ENCODE data around the gene CARD18. TPM values are rescaled to one million over a fixed set of nuclear protein-coding genes. Genes with fewer than 3 reads are reported as not detected.

Gene CARD18
- total RNA-seq, 2 donors from 2014 or later: not detected

- no peak overlapping the region for H3K4me3 Mint-ChIP-seq
- H3K27me3 Mint-ChIP-seq: no peaks in the 10 kb centered on the region
- no peaks in the 10 kb centered on the region for H3K4me1 Mint-ChIP-seq
- ATAC-seq (replicated peaks): no peak
- H3K27ac Mint-ChIP-seq: no peak overlapping the region
- H3K36me3 Mint-ChIP-seq (ENCODE audit: low read depth): no peaks in the 10 kb centered on the region
- no peaks in the 10 kb centered on the region for H3K9me3 Mint-ChIP-seq
Observed at GRCh38 chr11:105153392-105153791, 13.8 kb upstream of the CARD18 start.

DNA sequence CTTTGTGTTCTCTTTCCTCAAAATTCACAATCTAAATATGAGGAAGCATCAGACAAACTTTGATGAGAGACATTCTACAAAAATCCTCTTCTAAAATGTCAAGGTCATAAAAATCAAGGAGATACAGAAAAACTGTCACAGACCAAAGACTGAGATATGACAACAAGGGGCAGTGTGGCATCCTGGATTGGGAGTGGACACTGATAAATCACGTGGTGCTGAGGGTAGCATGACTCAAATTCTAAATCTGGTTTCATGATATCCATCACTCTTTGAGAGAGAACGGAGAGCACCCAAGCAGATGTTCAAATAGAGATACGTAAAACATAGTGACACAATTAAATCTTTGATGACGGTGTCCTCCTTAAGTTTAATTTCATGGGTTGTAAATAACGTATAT is 13.0 kb upstream of the CARD18 start:
- Mint-ChIP-seq H3K27me3 (no peaks in the 10 kb centered on the region), H3K36me3 (ENCODE audit: low read depth) (no peaks in the 10 kb centered on the region), H3K27ac (no peak overlapping the region), H3K4me3 (no peak overlapping the region), H3K9me3 (no peaks in the 10 kb centered on the region), H3K4me1 (no peaks in the 10 kb centered on the region)
- no peak for ATAC-seq (replicated peaks)

GRCh38 chr11:105152021-105152512 is 12.5 kb upstream of the CARD18 start:
- ATAC-seq (replicated peaks): no peak
- no peaks in the 10 kb centered on the region for H3K27me3 Mint-ChIP-seq
- H3K4me3 Mint-ChIP-seq: no peak overlapping the region
- H3K27ac Mint-ChIP-seq: no peak overlapping the region
- no peaks in the 10 kb centered on the region for H3K4me1 Mint-ChIP-seq
- no peaks in the 10 kb centered on the region for H3K9me3 Mint-ChIP-seq
- H3K36me3 Mint-ChIP-seq (ENCODE audit: low read depth): no peaks in the 10 kb centered on the region

GRCh38 chr11:105149477-105149876 is 9.9 kb upstream of the CARD18 start:
- Mint-ChIP-seq H3K27ac (no peak overlapping the region), H3K4me3 (no peak overlapping the region), H3K4me1 (no peaks in the 10 kb centered on the region), H3K9me3 (no peaks in the 10 kb centered on the region), H3K27me3 (no peaks in the 10 kb centered on the region), H3K36me3 (ENCODE audit: low read depth) (no peaks in the 10 kb centered on the region)
- no peak for ATAC-seq (replicated peaks)

DNA sequence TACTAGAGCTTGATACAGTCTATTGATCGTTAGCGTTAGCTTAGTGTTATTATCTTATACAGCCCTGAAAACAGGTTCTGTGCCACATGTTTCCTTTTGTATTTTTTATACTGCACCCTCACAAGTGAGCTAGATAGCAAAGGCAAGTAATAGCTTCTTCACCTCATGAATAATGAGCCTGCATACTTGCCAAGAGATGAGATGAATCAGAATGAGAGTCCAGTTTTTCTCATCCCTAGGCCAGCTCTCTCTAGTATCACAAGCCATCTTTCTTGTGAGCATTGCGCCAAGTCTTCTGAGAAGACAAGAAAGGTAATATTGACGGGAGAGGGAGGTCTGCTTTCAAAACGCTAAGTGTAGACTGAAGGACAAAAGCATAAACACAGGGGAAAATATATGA is 8.7 kb upstream of the CARD18 start:
- H3K9me3 Mint-ChIP-seq: no peaks in the 10 kb centered on the region
- H3K27me3 Mint-ChIP-seq: no peaks in the 10 kb centered on the region
- no peaks in the 10 kb centered on the region for H3K36me3 Mint-ChIP-seq (ENCODE audit: low read depth)

DNA sequence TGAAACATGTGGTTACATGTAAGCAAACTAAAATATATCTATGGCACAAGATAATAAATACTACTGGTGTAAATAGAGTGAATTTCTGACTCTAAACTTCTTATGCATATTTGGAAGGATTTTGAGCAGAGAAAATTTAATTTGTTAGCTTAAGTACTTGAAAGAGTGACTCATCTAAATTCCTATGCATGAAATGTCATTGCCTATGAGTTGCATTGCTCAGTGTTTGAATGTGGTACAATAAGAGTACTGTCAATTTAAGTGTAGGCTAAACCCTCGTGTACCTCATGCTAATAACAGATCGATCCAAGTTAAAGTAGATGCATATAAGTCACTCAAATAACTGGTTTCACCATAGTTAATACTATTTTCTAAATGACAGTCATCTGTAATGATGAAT is 5.3 kb upstream of the CARD18 start:
- H3K4me3 Mint-ChIP-seq: no peak overlapping the region
- H3K36me3 Mint-ChIP-seq (ENCODE audit: low read depth): no peaks in the 10 kb centered on the region
- ATAC-seq (replicated peaks): no peak
- no peaks in the 10 kb centered on the region for H3K9me3 Mint-ChIP-seq
- H3K4me1 Mint-ChIP-seq: no peaks in the 10 kb centered on the region
- H3K27ac Mint-ChIP-seq: no peak overlapping the region
- no peaks in the 10 kb centered on the region for H3K27me3 Mint-ChIP-seq

More for the DNA sequence above, 8.7 kb upstream of the CARD18 start:
- ATAC-seq (replicated peaks): no peak
- Mint-ChIP-seq H3K27ac (no peak overlapping the region), H3K4me3 (no peak overlapping the region), H3K4me1 (no peaks in the 10 kb centered on the region)

- Mint-ChIP-seq H3K27me3 (no peaks in the 10 kb centered on the region), H3K27ac (no peak overlapping the region), H3K4me3 (no peak overlapping the region), H3K4me1 (no peaks in the 10 kb centered on the region), H3K36me3 (ENCODE audit: low read depth) (no peaks in the 10 kb centered on the region), H3K9me3 (no peaks in the 10 kb centered on the region)
- ATAC-seq (replicated peaks): no peak
Observed at GRCh38 chr11:105142167-105142566, 2.6 kb upstream of the CARD18 start.

- ATAC-seq (replicated peaks): no peak
- Mint-ChIP-seq H3K36me3 (ENCODE audit: low read depth) (no peaks in the 10 kb centered on the region), H3K27me3 (no peaks in the 10 kb centered on the region), H3K4me1 (no peaks in the 10 kb centered on the region), H3K27ac (no peak overlapping the region), H3K4me3 (no peak overlapping the region), H3K9me3 (peaks cover 9% of the 10 kb centered on the region)
Observed at GRCh38 chr11:105137286-105137685, 2.3 kb downstream of the CARD18 start.

DNA sequence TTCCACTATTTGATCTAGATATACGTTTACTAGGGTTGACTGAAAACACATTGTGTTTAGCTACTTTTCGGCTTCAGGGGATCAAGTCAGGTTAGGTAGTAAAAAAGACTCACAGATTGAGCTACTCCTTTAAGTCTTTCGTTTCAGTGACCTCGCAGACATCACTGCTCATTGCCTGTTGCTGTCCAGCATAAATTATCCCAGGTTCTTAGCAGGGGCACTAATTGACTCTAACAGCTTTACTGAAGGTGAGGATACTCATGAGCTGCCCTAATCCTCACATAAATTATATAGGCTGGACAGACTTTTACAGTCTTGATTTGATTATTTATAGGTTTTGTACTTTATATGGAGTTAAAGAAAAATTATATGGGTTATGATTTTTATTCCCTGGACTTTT is 3.7 kb downstream of the CARD18 start:
- no peak overlapping the region for H3K4me3 Mint-ChIP-seq
- H3K36me3 Mint-ChIP-seq (ENCODE audit: low read depth): no peaks in the 10 kb centered on the region
- H3K9me3 Mint-ChIP-seq: peaks cover 15% of the 10 kb centered on the region
- no peak overlapping the region for H3K27ac Mint-ChIP-seq
- no peaks in the 10 kb centered on the region for H3K4me1 Mint-ChIP-seq
- ATAC-seq (replicated peaks): no peak
- no peaks in the 10 kb centered on the region for H3K27me3 Mint-ChIP-seq

GRCh38 chr11:105132716-105133511 is 6.7 kb downstream of the CARD18 start:
- Mint-ChIP-seq H3K36me3 (ENCODE audit: low read depth) (no peaks in the 10 kb centered on the region), H3K27me3 (no peaks in the 10 kb centered on the region), H3K4me1 (no peaks in the 10 kb centered on the region), H3K27ac (no peak overlapping the region), H3K4me3 (no peak overlapping the region), H3K9me3 (peaks cover 16% of the 10 kb centered on the region)
- ATAC-seq (replicated peaks): no peak

DNA sequence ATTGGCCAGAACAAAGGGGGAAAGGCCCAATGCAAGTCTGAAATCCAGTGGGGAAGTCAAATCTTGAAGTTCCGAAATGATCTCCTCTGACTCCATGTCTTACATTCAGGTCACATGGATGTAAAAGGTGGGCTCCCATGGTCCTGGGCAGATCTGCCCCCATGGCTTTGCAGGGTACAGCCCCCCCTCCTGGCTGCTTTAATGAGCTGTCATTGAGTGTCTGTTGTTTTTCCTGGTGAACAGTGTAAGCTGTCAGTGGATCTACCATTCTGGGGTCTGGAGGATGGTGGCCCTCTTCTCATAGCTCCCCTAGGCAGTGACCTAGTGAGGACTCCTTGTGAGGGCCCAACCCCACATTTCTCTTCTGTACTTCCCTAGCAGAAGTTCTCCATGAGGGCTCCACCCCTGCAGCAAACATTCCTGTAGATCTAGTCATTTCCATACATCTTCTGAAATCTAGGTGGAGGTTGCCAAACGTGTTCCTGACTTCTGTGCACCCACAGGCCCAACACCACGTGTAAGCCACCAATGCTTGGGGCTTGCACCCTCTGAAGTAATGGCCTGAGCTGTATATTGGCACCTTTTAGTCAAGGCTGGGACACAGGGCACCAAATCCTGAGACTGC is 9.3 kb downstream of the CARD18 start:
- no peak for ATAC-seq (replicated peaks)
- Mint-ChIP-seq H3K4me1 (no peaks in the 10 kb centered on the region), H3K4me3 (no peak overlapping the region), H3K27me3 (no peaks in the 10 kb centered on the region), H3K9me3 (peaks cover 20% of the 10 kb centered on the region), H3K27ac (no peak overlapping the region), H3K36me3 (ENCODE audit: low read depth) (no peaks in the 10 kb centered on the region)

GRCh38 chr11:105124756-105125155 is 14.8 kb downstream of the CARD18 start:
- Mint-ChIP-seq H3K27ac (no peak overlapping the region), H3K4me1 (no peaks in the 10 kb centered on the region), H3K9me3 (peaks cover 9% of the 10 kb centered on the region), H3K4me3 (no peak overlapping the region), H3K27me3 (no peaks in the 10 kb centered on the region), H3K36me3 (ENCODE audit: low read depth) (no peaks in the 10 kb centered on the region)
- no peak for ATAC-seq (replicated peaks)

DNA sequence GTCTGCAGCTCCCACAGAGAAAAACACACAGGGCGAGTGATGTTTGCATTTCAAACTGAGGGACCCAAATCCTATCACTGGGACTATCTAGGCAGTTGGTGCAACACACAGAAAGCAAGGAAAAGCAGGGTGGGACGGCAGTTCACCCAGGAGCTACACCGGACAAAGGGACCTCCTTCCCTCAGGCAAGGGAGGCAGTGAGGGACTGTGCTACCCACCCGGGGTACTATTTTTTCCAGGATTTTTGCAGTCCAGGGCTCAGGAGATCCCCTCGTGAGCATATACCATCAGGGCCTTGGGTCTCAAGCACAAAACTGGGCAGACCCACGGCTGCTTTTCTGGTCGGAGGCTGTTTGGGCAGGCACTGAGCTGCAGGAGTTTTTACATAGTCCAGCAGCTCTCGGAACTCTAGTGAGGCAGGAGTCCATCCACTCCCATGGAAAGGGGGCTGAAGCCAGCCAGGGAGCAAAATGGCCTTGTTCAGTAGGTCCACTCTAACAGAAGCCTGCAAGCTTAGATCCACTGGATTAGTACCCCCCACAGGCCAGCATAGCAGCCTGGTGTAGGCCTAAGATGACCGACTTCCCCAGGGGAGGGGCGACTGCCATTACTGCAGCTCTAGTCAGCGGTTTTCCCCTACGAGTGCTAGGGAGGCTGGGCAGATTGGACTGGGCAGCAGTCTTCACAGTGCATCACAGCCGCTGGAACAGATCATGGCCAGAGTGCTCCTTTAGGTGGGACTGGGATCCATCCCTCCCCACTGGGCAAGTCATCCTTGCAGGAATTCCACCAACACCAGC is 28.2 kb downstream of the CARD18 start:
- ATAC-seq (replicated peaks): no peak
- H3K27ac Mint-ChIP-seq: no peak overlapping the region
- H3K4me3 Mint-ChIP-seq: no peak overlapping the region
- H3K9me3 Mint-ChIP-seq: no peaks in the 10 kb centered on the region
- peaks cover 11% of the 10 kb centered on the region for H3K4me1 Mint-ChIP-seq
- H3K27me3 Mint-ChIP-seq: peaks cover 9% of the 10 kb centered on the region
- no peaks in the 10 kb centered on the region for H3K36me3 Mint-ChIP-seq (ENCODE audit: low read depth)

GRCh38 chr11:105110688-105111030 is 28.9 kb downstream of the CARD18 start:
- H3K4me3 Mint-ChIP-seq: no peak overlapping the region
- peaks cover 9% of the 10 kb centered on the region for H3K27me3 Mint-ChIP-seq

More at GRCh38 chr11:105110688-105111030, 28.9 kb downstream of the CARD18 start:
- Mint-ChIP-seq H3K36me3 (ENCODE audit: low read depth) (no peaks in the 10 kb centered on the region), H3K4me1 (peaks cover 11% of the 10 kb centered on the region), H3K9me3 (no peaks in the 10 kb centered on the region), H3K27ac (no peak overlapping the region)
- ATAC-seq (replicated peaks): no peak
